ENCODE measurements around the gene APOBEC3F.

Gene APOBEC3F

GRCh38 chr22:39094717-39095389, 54.2 kb downstream of the APOBEC3F start:
- Histone ChIP-seq H3F3A (ENCODE audit: insufficient read depth) (no peaks in the 10 kb centered on the region), H2AFZ (ENCODE audit: low read depth, low read length, severe bottlenecking) (no peak overlapping the region), H3K9me2 (replicated peaks; ENCODE audit: insufficient read depth, low read length) (no peaks in the 10 kb centered on the region), H3K79me2 (ENCODE audit: insufficient read depth, low read length) (no peaks in the 10 kb centered on the region), H3K4me2 (ENCODE audit: low read depth, low read length, poor library complexity, severe bottlenecking) (no peak overlapping the region), H3K4me3 (ENCODE audit: insufficient read depth, low read length, poor library complexity, severe bottlenecking) (no peak overlapping the region), H3K27ac (ENCODE audit: low read depth, low read length) (no peak overlapping the region), H3K36me3 (ENCODE audit: low read length) (no peaks in the 10 kb centered on the region), H3K9me3 (ENCODE audit: insufficient read depth, low read length) (no peaks in the 10 kb centered on the region), H4K20me1 (ENCODE audit: low read depth, low read length) (no peaks in the 10 kb centered on the region), H3K27me3 (ENCODE audit: low read length) (no peaks in the 10 kb centered on the region), H3K9ac (ENCODE audit: low read length) (no peak overlapping the region)
- no peak for TF ChIP-seq CTCF (IDR thresholded peaks at IDR 0.05; ENCODE audit: insufficient read depth, low read length, poor library complexity, severe bottlenecking)
- TF ChIP-seq EZH2phosphoT487 (conservative IDR thresholded peaks at IDR 0.05; ENCODE audit: low read length), result no peak

DNA sequence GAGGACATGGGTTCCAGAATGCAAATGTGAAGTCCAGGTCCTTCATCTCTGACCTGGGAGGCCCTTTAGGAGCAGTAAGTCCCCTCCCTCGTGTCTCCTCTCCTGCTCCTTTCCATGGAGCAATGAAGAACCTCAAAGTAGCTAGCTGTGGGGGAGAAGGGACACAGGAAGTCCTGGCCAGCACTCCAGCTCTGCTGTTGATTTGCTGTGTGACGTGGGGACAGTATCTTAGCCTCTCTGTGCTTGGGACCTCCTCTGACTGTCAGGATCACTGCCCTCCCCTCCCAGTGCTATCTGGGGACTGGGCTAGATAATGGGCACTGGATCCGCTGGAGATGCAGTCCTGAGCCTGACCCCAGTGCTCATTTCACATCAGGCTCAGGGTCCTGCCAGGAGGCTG, 55.3 kb downstream of the APOBEC3F start:
- no peaks in the 10 kb centered on the region for H3K9me2 ChIP-seq (replicated peaks; ENCODE audit: insufficient read depth, low read length)

DNA sequence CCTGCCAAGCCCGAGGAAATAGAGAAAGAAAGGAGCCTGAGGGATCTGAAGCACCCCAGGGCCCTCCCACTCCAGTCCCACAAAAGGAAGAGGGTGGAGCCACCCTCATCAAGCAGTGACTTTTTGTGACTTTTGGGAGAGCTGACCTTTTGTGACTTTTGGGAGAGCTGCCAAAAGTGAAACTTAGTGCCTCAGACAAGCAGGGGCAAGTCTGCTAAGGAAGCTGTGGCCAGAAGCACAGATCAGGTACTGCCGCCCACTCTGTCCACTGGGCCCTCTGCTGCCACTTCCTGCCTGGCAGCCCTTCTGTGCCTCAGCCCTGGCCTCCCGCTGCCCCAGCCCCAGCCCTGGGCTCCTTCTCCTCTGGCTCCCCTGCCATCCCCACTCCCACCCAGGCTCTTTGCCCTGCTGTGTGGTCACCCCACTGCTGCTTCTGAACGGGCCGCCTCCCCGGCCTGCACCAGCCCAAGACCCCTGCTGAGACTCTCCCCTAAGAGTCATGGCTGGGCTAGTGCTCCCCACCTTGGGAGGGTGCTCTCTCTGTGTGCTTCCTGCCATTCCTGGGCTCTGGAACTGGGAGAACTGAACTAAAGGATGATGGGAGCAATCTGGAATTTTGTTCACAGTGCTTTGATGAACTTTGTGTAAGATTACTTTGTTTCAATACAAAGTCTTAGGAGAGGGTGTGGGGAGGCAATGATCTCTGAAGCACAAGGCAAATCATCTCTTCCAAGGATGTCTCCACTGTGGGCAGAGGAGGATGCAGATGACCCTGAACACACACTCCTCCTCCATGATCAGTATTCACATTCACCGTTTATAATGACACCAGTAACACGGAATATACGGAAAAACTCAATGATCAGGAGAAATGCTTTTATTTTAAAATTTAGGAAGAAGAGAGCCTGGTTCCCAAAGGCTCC, 56.7 kb downstream of the APOBEC3F start, which contains the start of gene APOBEC3H:
Gene APOBEC3H, plus strand, starts transcription at position 147 of the 923 bp plus-strand sequence. CDS start 3,035 bp downstream, outside the sequence.
- Histone ChIP-seq H3K9me3 (ENCODE audit: insufficient read depth, low read length) (no peaks in the 10 kb centered on the region), H3K27me3 (ENCODE audit: low read length) (no peaks in the 10 kb centered on the region), H3K4me3 (ENCODE audit: insufficient read depth, low read length, poor library complexity, severe bottlenecking) (no peak within 1 kb of the TSS), H3K36me3 (ENCODE audit: low read length) (no peaks in the 10 kb centered on the region), H3K4me2 (ENCODE audit: low read depth, low read length, poor library complexity, severe bottlenecking) (no peak within 1 kb of the TSS), H3F3A (ENCODE audit: insufficient read depth) (no peaks in the 10 kb centered on the region), H3K9ac (ENCODE audit: low read length) (no peak within 1 kb of the TSS), H3K27ac (ENCODE audit: low read depth, low read length) (no peak within 1 kb of the TSS), H4K20me1 (ENCODE audit: low read depth, low read length) (no peaks in the 10 kb centered on the region), H3K79me2 (ENCODE audit: insufficient read depth, low read length) (no peaks in the 10 kb centered on the region), H2AFZ (ENCODE audit: low read depth, low read length, severe bottlenecking) (no peak within 1 kb of the TSS), H3K9me2 (replicated peaks; ENCODE audit: insufficient read depth, low read length) (no peaks in the 10 kb centered on the region)
- TF ChIP-seq EZH2phosphoT487 (conservative IDR thresholded peaks at IDR 0.05; ENCODE audit: low read length), result no peak
- TF ChIP-seq CTCF (IDR thresholded peaks at IDR 0.05; ENCODE audit: insufficient read depth, low read length, poor library complexity, severe bottlenecking), result no peak

More for the DNA sequence above, 55.3 kb downstream of the APOBEC3F start:
- H3K27ac ChIP-seq (ENCODE audit: low read depth, low read length), result no peak overlapping the region
- no peak overlapping the region for H3K9ac ChIP-seq (ENCODE audit: low read length)
- H3F3A ChIP-seq (ENCODE audit: insufficient read depth), result no peaks in the 10 kb centered on the region
- no peaks in the 10 kb centered on the region for H3K27me3 ChIP-seq (ENCODE audit: low read length)
- no peak overlapping the region for H3K4me3 ChIP-seq (ENCODE audit: insufficient read depth, low read length, poor library complexity, severe bottlenecking)
- no peaks in the 10 kb centered on the region for H3K36me3 ChIP-seq (ENCODE audit: low read length)
- TF ChIP-seq CTCF (IDR thresholded peaks at IDR 0.05; ENCODE audit: insufficient read depth, low read length, poor library complexity, severe bottlenecking) (no peak), EZH2phosphoT487 (conservative IDR thresholded peaks at IDR 0.05; ENCODE audit: low read length) (no peak)
- H4K20me1 ChIP-seq (ENCODE audit: low read depth, low read length), result no peaks in the 10 kb centered on the region
- H3K4me2 ChIP-seq (ENCODE audit: low read depth, low read length, poor library complexity, severe bottlenecking), result no peak overlapping the region
- no peaks in the 10 kb centered on the region for H3K79me2 ChIP-seq (ENCODE audit: insufficient read depth, low read length)
- no peak overlapping the region for H2AFZ ChIP-seq (ENCODE audit: low read depth, low read length, severe bottlenecking)
- H3K9me3 ChIP-seq (ENCODE audit: insufficient read depth, low read length), result no peaks in the 10 kb centered on the region
